Measurements from ENCODE around the gene HES2. TPM values are rescaled to one million over a fixed set of nuclear protein-coding genes. Genes with fewer than 3 reads are reported as not detected.
A peak's percentile ranks its signal among the peaks of the same experiment; 100 is the strongest.

Gene HES2
- total and polyA plus RNA-seq, 9 donors, result 0.08 to 9.2 (median 0.43) TPM; not detected in 3

GRCh38 chr1:6419397-6419803 lies 319 bp downstream of the HES2 start:
- Histone ChIP-seq H3K9me3 (no peaks in the 10 kb centered on the region), H3K27ac (no peak overlapping the region), H3K36me3 (no peaks in the 10 kb centered on the region), H3K27me3 (peaks cover 8% of the 10 kb centered on the region), H3K4me1 (ENCODE audit: insufficient read depth) (no peaks in the 10 kb centered on the region), H3K4me3 (peak overlapping the region; percentile 3)
- DNase-seq, result no peak
- TF ChIP-seq EP300 (IDR thresholded peaks at IDR 0.05), result no peak
- no peak for TF ChIP-seq POLR2A (IDR thresholded peaks at IDR 0.05)
- TF ChIP-seq CTCF (IDR thresholded peaks at IDR 0.05), result no peak
- intact Hi-C loops (cut with DNase I), result loop anchor here in 1 of 4 donors (10.0 kb wide), 1 partner anchor 55 kb away; no protein-coding TSS in a partner anchor
- WGBS, 3 donors, result 1 to 5% (median 1%) methylated on average over 18 to 48 of the region's 48 CpGs

- 5 to 6% (median 6%) methylated on average over 16 to 69 of the region's 69 CpGs for WGBS, 3 donors
- intact Hi-C loops (cut with DNase I), result loop anchor here in 1 of 4 donors (10.0 kb wide), 1 partner anchor 54 kb away; no protein-coding TSS in a partner anchor
- DNase-seq, result no peak
- H3K9me3 ChIP-seq, result no peaks in the 10 kb centered on the region
- H3K27ac ChIP-seq, result no peak overlapping the region
- TF ChIP-seq POLR2A (IDR thresholded peaks at IDR 0.05) (no peak), CTCF (IDR thresholded peaks at IDR 0.05) (no peak), EP300 (IDR thresholded peaks at IDR 0.05) (no peak)
- no peaks in the 10 kb centered on the region for H3K4me1 ChIP-seq (ENCODE audit: insufficient read depth)
- no peak overlapping the region for H3K4me3 ChIP-seq
- peaks cover 7% of the 10 kb centered on the region for H3K27me3 ChIP-seq
- no peaks in the 10 kb centered on the region for H3K36me3 ChIP-seq
Observed at GRCh38 chr1:6418668-6419396, 887 bp downstream of the HES2 start.

GRCh38 chr1:6417961-6418667 lies 1.6 kb downstream of the HES2 start:
- H3K4me1 ChIP-seq (ENCODE audit: insufficient read depth), result no peaks in the 10 kb centered on the region
- H3K27me3 ChIP-seq, result peaks cover 3% of the 10 kb centered on the region
- no peak overlapping the region for H3K27ac ChIP-seq
- no peak for DNase-seq
- H3K4me3 ChIP-seq, result no peak overlapping the region
- WGBS, 3 donors, result 46 to 59% (median 55%) methylated on average over 8 of the region's 8 CpGs
- TF ChIP-seq CTCF (IDR thresholded peaks at IDR 0.05) (no peak), EP300 (IDR thresholded peaks at IDR 0.05) (no peak), POLR2A (IDR thresholded peaks at IDR 0.05) (no peak)
- intact Hi-C loops (cut with DNase I), result loop anchor here in 1 of 4 donors (10.0 kb wide), 1 partner anchor 53 kb away; no protein-coding TSS in a partner anchor
- H3K36me3 ChIP-seq, result no peaks in the 10 kb centered on the region
- H3K9me3 ChIP-seq, result no peaks in the 10 kb centered on the region

- no peak for TF ChIP-seq EP300 (IDR thresholded peaks at IDR 0.05)
- no peak for TF ChIP-seq CTCF (IDR thresholded peaks at IDR 0.05)
- 79 to 86% (median 82%) methylated on average over 5 of the region's 5 CpGs for WGBS, 3 donors
Observed at GRCh38 chr1:6416906-6417305, 2.8 kb downstream of the HES2 start.

More at GRCh38 chr1:6416906-6417305, 2.8 kb downstream of the HES2 start:
- Histone ChIP-seq H3K36me3 (no peaks in the 10 kb centered on the region), H3K4me3 (no peak overlapping the region), H3K9me3 (no peaks in the 10 kb centered on the region), H3K4me1 (ENCODE audit: insufficient read depth) (no peaks in the 10 kb centered on the region), H3K27me3 (peaks cover 3% of the 10 kb centered on the region), H3K27ac (no peak overlapping the region)
- intact Hi-C loops (cut with DNase I), result loop anchor here in 1 of 4 donors (10.0 kb wide), 1 partner anchor 52 kb away; no protein-coding TSS in a partner anchor
- DNase-seq, result no peak
